22Rv1 (cell line): ENCODE measurements around the gene ZNF548.

Experiments
- ZFX ChIP-seq: fragments of 450-650 bp; IDR thresholded peaks from 2 replicates; pipeline ENCODE4 v1.6.1; 2017; ENCODE audit warnings: antibody characterized with exemption, borderline replicate concordance
- TF ChIP-seq, protein P1 (sequence below): fragments of 450-650 bp; IDR thresholded peaks from 2 replicates; pipeline ENCODE4 v1.5.1; 2017; ENCODE audit warnings: mild to moderate bottlenecking

DNA sequence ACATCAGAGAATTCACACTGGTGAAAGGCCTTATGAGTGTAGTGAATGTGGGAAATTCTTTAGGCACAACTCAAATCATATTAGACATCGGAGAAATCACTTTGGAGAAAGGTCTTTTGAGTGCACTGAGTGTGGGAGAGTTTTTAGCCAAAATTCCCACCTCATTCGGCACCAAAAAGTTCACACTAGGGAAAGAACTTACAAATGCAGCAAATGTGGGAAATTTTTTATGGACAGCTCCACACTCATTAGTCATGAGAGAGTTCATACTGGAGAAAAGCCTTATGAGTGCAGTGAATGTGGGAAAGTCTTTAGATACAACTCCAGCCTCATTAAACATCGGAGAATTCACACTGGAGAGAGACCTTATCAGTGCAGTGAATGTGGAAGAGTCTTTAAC, 31.4 kb downstream of the ZNF548 start:
- TF ChIP-seq, protein P1, sequence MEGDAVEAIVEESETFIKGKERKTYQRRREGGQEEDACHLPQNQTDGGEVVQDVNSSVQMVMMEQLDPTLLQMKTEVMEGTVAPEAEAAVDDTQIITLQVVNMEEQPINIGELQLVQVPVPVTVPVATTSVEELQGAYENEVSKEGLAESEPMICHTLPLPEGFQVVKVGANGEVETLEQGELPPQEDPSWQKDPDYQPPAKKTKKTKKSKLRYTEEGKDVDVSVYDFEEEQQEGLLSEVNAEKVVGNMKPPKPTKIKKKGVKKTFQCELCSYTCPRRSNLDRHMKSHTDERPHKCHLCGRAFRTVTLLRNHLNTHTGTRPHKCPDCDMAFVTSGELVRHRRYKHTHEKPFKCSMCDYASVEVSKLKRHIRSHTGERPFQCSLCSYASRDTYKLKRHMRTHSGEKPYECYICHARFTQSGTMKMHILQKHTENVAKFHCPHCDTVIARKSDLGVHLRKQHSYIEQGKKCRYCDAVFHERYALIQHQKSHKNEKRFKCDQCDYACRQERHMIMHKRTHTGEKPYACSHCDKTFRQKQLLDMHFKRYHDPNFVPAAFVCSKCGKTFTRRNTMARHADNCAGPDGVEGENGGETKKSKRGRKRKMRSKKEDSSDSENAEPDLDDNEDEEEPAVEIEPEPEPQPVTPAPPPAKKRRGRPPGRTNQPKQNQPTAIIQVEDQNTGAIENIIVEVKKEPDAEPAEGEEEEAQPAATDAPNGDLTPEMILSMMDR: no peak
- TF ChIP-seq ZFX: no peak
